ENCODE measurements around the gene MLH3. TPM values are rescaled to one million over a fixed set of nuclear protein-coding genes. Genes with fewer than 3 reads are reported as not detected.
"Not testable (repeated sequence)": the region's sequence is repeated elsewhere in the genome, so short reads cannot be mapped to it uniquely, and the experiment has no call there.

MLH3 gene
- total RNA-seq, 3 donors from 2014 or later (not counting 1 experiment from before 2014, with no cell fraction given), result 15.5 to 20.7 (median 19.1) TPM

GRCh38 chr14:75001261-75001660 is 50.0 kb downstream of the MLH3 start:
- Mint-ChIP-seq H3K36me3 (no peaks in the 10 kb centered on the region), H3K4me3 (no peak overlapping the region), H3K27me3 (ENCODE audit: low read depth in 2 of 2) (no peaks in the 10 kb centered on the region), H3K27ac (peak overlapping the region; percentile 94 to 95), H3K9me3 (no peaks in the 10 kb centered on the region), H3K4me1 (peaks cover 42 to 46% of the 10 kb centered on the region in 2 donors)
- intact Hi-C loops (cut with micrococcal nuclease), result loop anchor here (5.0 to 10.0 kb wide), 2 partner anchors 61 to 136 kb away; partner anchors contain the start of gene ACYP1
- Histone ChIP-seq H3K4me3 (ENCODE audit: low read length) (no peak overlapping the region), H3K9me3 (ENCODE audit: control insufficient read depth, insufficient read depth, low read length) (no peaks in the 10 kb centered on the region), H3K27me3 (ENCODE audit: control insufficient read depth, insufficient read depth, low read length) (no peaks in the 10 kb centered on the region), H3K4me1 (ENCODE audit: control insufficient read depth, insufficient read depth, low read length) (peaks cover 21% of the 10 kb centered on the region), H3K36me3 (ENCODE audit: control insufficient read depth, insufficient read depth, low read length) (peaks cover 16% of the 10 kb centered on the region), H3K27ac (ENCODE audit: low read length) (no peak overlapping the region)
- TF ChIP-seq CTCF (IDR thresholded peaks at IDR 0.05), result no peak
- no peak for ATAC-seq
- no peak for DNase-seq
- WGBS (ENCODE audit: insufficient coverage), result 100% methylated on average over 2 of the region's 2 CpGs

GRCh38 chr14:74995781-74996180 is 55.5 kb downstream of the MLH3 start:
- H3K27me3 Mint-ChIP-seq (ENCODE audit: low read depth in 2 of 2); H3K9me3 ChIP-seq (ENCODE audit: control insufficient read depth, insufficient read depth, low read length); H3K27ac ChIP-seq (ENCODE audit: low read length); H3K27me3 ChIP-seq (ENCODE audit: control insufficient read depth, insufficient read depth, low read length); H3K4me1 ChIP-seq (ENCODE audit: control insufficient read depth, insufficient read depth, low read length); intact Hi-C loops (cut with micrococcal nuclease); ATAC-seq; H3K9me3 Mint-ChIP-seq; H3K27ac Mint-ChIP-seq; H3K36me3 ChIP-seq (ENCODE audit: control insufficient read depth, insufficient read depth, low read length); H3K36me3 Mint-ChIP-seq; H3K4me1 Mint-ChIP-seq; H3K4me3 Mint-ChIP-seq; DNase-seq; H3K4me3 ChIP-seq (ENCODE audit: low read length): not testable (repeated sequence)
- 93% methylated on average over 3 of the region's 7 CpGs for WGBS (ENCODE audit: insufficient coverage)

- 98% methylated on average over 28 of the region's 28 CpGs for WGBS (ENCODE audit: insufficient coverage)
- H3K4me1 Mint-ChIP-seq; H3K27ac ChIP-seq (ENCODE audit: low read length); ATAC-seq; H3K4me3 ChIP-seq (ENCODE audit: low read length); H3K36me3 Mint-ChIP-seq; H3K27ac Mint-ChIP-seq; H3K36me3 ChIP-seq (ENCODE audit: control insufficient read depth, insufficient read depth, low read length); intact Hi-C loops (cut with micrococcal nuclease); H3K27me3 Mint-ChIP-seq (ENCODE audit: low read depth in 2 of 2); H3K27me3 ChIP-seq (ENCODE audit: control insufficient read depth, insufficient read depth, low read length); H3K9me3 ChIP-seq (ENCODE audit: control insufficient read depth, insufficient read depth, low read length); H3K4me1 ChIP-seq (ENCODE audit: control insufficient read depth, insufficient read depth, low read length); H3K9me3 Mint-ChIP-seq; DNase-seq; H3K4me3 Mint-ChIP-seq: not testable (repeated sequence)
These were observed 57.1 kb downstream of the MLH3 start for GRCh38 chr14:74994182-74994581.

GRCh38 chr14:74988993-74989392 is 62.3 kb downstream of the MLH3 start:
- intact Hi-C loops (cut with micrococcal nuclease), result no loop called here
- Histone ChIP-seq H3K27ac (ENCODE audit: low read length) (no peak overlapping the region), H3K4me3 (ENCODE audit: low read length) (no peak overlapping the region), H3K27me3 (ENCODE audit: control insufficient read depth, insufficient read depth, low read length) (no peaks in the 10 kb centered on the region), H3K4me1 (ENCODE audit: control insufficient read depth, insufficient read depth, low read length) (no peaks in the 10 kb centered on the region), H3K9me3 (ENCODE audit: control insufficient read depth, insufficient read depth, low read length) (no peaks in the 10 kb centered on the region), H3K36me3 (ENCODE audit: control insufficient read depth, insufficient read depth, low read length) (no peaks in the 10 kb centered on the region)
- no peak overlapping the region for H3K4me3 Mint-ChIP-seq
- H3K4me1 Mint-ChIP-seq, result no peaks in the 10 kb centered on the region
- no peaks in the 10 kb centered on the region for H3K27me3 Mint-ChIP-seq (ENCODE audit: low read depth in 2 of 2)
- no peak for DNase-seq
- H3K27ac Mint-ChIP-seq, result no peak overlapping the region
- no peaks in the 10 kb centered on the region for H3K36me3 Mint-ChIP-seq
- no CpG with 5 or more reads among the region's 1 CpG for WGBS (ENCODE audit: insufficient coverage)
- no peaks in the 10 kb centered on the region for H3K9me3 Mint-ChIP-seq
- no peak for TF ChIP-seq CTCF (IDR thresholded peaks at IDR 0.05)
- no peak for ATAC-seq
